NCI-H2196 treated with DMSO at 0.1 percent for 48 hours (cell line): ENCODE data around the gene HBD.

ENCODE experiments used
- DNase-seq: peaks from one replicate; lab custom pipeline; 2025; ENCODE audit not compliant: unreplicated experiment; lab: John Stamatoyannopoulos, UW

Gene HBD

DNA sequence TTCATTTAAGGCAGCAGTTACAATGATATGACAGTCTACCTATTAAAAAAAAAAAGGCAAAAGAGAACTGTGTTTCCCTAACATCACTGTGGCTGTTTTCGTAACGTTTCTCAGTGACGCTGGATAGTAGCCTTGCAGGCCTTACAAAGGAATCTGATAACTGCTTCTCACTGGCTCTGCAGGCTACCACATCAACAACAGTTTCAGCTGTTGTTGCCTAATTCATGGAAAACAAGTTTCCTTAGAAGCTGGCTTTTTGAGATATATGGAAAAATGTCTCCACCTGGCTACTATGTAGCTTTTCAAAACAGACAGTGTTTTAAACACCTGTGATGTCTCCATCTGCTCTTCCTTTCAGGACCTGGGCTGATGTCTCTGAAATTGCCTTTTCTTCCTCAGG, 37.6 kb downstream of the HBD start:
- DNase-seq: no peak

DNA sequence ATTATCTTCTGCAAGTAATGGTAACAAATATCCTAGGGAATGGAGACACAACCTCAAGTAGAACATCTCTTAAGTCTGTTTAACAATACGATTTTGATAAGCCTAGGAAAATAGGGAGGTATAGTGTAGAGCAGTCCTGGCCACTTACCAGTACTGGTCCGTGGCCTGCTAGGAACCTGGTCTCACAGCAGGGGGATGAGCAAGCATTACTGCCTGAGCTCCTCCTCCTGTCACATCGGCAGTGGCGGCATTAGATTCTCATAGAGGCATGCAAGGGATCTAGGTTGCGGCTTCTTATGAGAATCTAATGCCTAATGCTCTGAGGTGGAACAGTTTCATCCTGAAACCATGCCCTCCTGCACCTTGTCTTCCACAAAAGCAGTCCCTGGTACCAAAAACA, 38.2 kb downstream of the HBD start:
- DNase-seq: no peak

DNA sequence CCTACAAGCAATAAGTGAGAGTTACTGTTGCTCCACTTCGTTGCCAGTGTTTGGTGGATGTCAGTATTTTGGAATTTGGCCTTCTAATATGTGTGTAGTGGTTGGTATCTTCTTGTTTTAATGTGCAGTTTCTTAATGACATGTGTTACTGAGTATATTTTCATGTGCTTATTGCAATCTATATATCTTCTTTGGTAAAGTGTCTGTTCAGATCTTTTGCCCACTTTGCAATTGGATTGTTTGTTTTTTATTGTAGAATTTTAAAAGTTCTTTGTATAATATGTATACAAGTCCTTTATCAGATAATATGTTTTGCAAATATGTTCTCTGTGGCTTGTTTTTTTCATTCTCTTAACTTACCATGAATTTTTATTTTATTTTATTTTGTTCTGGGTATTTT, 41.5 kb downstream of the HBD start:
- no peak for DNase-seq

DNA sequence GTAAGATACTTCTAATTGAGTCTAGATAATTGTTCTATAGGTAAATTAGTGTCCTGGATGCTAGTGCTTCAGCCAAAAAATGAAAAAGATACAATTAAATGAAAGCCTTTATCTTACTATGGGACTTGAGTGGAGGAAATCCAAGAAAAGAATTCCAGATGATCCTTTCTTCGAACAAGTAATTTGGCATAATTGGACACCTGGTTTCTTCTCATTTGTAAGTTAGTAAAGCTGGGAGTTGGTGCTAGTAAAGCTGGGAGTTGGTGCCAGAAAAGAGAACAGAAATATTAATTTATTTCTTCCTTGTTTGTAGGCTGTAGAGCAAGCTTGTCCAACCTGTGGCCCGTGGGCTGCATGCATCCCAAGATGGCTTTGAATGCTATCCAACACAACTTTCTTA, 46.1 kb downstream of the HBD start:
- no peak for DNase-seq
